RWPE1 (cell line): ENCODE data around the gene UGT1A8.

ENCODE experiments used
- CTCF ChIA-PET: fragments of 350-600 bp; sonication (Branson Sonifier 250); formaldehyde crosslinking; extraction: SDS; loops from one replicate; lab custom pipeline; 2021; lab: Yijun Ruan, JAX
- POLR2A ChIA-PET: fragments of 400-600 bp; formaldehyde crosslinking; extraction: SDS; loops from one replicate; lab custom pipeline; 2020; ENCODE audit warnings: antibody characterized with exemption; ENCODE audit not compliant: low non-redundant PET; lab: Yijun Ruan, JAX
- DNase-seq: peaks from one replicate; pipeline ENCODE4 v3.0.0; 2012; ENCODE audit warnings: low spot score
- H3K27ac ChIP-seq: fragments of 450-650 bp; 2 replicates; pipeline ENCODE4 v1.5.1; 2017
- CTCF ChIP-seq: fragments of 450-650 bp; conservative IDR thresholded peaks from 2 replicates; pipeline ENCODE4 v1.5.1; 2017; ENCODE audit warnings: low read depth, mild to moderate bottlenecking

The UGT1A8 gene

DNA sequence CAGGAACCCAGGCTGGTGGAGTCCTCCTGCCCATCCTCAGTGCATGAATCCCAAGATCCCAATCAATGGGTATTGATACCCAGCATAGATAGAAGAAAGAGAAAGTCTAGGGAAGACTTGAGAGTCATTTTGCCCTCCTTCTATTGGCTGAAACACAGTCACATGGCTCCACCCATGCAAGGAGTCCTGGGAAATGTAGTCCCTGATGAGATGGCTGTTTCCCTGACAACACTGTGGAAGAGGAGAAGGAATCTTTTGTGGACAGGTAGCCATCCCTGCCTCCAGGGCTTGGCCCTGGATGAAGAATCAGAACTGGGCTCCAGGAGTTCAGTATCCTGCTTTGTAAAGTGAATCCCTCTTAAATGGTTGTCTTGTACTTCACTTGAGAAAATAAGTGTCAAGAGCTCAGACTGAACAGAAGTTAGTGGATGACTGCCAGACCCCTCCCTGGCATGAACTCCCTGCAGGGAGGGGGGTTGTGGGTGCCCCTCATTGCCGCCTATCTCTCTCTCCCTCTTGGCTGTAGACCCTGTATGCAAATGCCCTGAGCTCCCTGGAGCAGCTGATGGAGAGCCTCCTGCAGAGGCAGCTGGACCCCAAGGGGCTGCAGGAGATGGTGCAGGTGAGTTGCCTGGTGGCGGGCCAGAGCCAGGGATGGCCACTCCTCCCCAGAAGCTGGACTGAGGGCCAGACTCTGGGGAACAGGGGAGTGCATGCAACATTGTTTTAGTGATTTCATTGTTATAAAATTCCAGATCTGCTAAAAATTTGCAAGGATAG, 196.8 kb downstream of the UGT1A8 start:
- DNase-seq, result peak; percentile 46
- no peak overlapping the region for H3K27ac ChIP-seq
- POLR2A ChIA-PET, result no interaction called here
- TF ChIP-seq CTCF, result no peak
- CTCF ChIA-PET, result no interaction called here

DNA sequence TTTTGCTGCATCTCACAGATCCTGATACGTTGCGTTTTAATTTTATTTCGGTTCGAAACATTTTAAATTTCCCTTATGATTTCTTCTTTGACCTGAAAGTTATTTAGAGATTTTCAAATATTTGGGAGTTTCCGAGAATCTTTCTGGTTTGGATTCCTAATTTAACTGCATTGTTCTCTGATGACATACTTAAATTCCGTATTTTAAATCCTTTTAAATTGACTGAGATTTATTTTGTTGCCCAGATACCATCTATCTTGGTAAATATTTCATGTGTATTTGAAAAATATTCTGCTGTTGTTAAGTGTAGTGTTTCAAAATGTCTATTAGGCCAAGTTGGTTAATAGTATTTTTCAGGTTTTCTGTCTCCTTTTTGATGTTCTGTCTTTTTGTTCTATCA, 198.4 kb downstream of the UGT1A8 start:
- ChIA-PET POLR2A (no interaction called here), CTCF (no interaction called here)
- no peak overlapping the region for H3K27ac ChIP-seq
- no peak for DNase-seq
- no peak for TF ChIP-seq CTCF

GRCh38 chr2:233816334-233816733, 198.9 kb downstream of the UGT1A8 start:
- H3K27ac ChIP-seq, result no peak overlapping the region
- no peak for TF ChIP-seq CTCF
- DNase-seq, result no peak
- ChIA-PET CTCF (no interaction called here), POLR2A (no interaction called here)

DNA sequence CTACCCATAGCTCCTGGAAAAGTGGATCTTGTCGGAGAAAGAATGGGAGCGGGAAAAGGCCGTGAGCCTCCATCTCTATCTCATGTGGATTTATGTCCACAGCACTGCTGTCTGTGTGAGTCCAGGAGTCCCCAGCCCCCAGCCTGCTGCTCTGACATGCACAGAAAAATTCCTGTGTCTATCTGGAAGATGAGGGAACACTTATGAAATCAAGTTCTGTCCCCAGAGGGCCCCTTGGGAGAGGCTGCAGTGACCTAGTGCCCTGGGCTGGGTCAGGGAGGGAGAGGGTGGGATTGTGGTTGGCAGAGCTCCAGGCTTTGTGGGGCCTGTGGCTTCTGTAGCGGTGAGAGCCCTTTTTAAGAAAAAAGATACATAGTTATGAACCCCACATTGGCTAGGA, 199.3 kb downstream of the UGT1A8 start:
- DNase-seq, result no peak
- ChIA-PET CTCF (no interaction called here), POLR2A (no interaction called here)
- no peak for TF ChIP-seq CTCF
- H3K27ac ChIP-seq, result no peak overlapping the region

DNA sequence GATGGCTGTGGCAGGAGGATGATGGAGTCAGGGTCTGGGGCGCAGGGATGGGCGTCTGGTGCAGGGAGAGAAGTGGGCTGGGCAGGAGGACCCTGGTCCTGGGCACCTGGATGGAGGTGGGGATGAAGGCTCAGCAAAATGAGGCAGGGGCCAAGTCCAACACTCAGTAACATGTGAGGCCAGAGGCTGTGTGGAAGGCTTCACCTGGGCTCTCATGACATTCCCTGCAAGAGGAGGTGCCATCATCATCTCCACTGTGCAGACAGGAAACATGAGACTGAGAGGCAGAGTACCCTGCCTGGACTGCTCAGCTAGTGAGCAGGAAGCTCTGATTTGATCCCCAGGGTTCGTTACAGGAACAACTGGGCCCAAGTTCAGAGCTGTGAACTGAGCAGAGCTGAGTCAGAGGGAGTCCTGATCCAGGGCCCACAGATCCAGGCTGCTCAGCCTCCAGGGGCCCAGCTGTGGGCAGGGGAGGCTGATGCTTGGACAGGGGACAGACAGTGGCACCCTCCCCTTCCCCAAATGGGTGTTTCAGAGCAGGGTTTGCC, 200.0 kb downstream of the UGT1A8 start:
- H3K27ac ChIP-seq, result no peak overlapping the region
- ChIA-PET POLR2A (no interaction called here), CTCF (no interaction called here)
- no peak for DNase-seq
- TF ChIP-seq CTCF, result no peak

DNA sequence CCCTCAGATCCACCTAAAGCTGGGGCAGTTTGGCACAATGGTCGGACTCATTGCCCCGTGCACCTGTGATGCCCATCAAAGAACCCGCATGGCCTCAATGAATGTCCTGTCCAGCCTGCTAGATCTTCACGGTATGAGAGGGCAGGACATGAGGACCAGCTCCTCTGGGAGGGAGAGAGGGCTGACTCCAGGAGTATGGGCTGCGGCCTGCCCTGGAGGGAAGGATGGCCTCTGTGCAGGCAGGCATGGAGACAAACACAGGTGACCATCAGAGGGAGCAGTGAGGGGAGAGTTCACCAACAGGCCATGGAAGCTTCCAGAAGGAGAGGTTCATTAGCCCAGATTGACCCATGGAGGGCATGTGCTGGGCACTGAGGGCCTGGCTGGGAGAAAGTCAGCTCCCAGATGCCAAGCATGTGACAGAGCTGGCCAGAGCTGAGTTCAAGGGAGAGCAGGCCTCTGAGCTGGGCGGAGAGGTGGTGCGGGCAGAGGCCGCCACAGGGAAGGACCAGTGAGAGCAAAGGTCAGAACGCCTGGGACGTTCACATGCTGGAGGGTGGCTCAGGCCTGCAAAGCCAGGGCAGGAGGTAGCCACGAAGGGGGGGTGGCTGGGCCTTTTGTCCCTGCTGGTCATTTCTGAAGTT, 200.7 kb downstream of the UGT1A8 start:
- ChIA-PET CTCF (no interaction called here), POLR2A (no interaction called here)
- no peak for TF ChIP-seq CTCF

More for the DNA sequence above, 200.7 kb downstream of the UGT1A8 start:
- DNase-seq, result no peak
- no peak overlapping the region for H3K27ac ChIP-seq
